Measurements from ENCODE around the gene POLA2.

DNA sequence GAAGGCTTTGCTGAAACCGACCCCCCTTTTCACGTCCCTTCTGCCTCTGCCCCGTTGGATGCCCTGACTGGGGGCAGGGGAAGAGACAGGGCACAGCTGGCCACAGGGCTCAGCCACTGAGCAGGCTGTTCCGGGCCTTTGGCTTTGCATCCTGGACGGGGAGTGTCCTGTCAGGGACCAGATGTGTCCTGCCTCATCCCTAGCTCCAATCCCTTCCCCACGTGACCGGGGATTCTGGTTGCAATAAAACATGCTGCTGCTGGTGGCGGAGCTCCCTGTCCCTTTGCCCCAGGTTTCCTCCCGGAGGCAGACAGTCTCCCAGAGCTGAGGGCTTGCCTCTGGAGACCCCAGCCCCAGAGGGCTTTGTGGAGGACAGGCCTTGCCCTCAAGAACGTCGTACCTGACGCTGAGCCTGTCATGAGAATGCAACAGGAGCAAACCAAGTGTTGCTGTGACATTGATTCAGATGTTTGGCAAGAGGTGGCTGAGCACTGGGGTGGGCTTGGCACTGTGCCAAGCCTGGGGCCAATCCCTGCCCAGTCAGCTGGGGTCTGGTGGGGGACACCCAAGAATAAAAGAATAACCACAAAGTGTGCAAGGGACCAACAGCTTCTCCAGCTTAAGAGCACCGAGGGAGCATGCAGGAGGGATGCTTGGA lies 60.2 kb downstream of the POLA2 start:
- TF ChIP-seq, protein P1, sequence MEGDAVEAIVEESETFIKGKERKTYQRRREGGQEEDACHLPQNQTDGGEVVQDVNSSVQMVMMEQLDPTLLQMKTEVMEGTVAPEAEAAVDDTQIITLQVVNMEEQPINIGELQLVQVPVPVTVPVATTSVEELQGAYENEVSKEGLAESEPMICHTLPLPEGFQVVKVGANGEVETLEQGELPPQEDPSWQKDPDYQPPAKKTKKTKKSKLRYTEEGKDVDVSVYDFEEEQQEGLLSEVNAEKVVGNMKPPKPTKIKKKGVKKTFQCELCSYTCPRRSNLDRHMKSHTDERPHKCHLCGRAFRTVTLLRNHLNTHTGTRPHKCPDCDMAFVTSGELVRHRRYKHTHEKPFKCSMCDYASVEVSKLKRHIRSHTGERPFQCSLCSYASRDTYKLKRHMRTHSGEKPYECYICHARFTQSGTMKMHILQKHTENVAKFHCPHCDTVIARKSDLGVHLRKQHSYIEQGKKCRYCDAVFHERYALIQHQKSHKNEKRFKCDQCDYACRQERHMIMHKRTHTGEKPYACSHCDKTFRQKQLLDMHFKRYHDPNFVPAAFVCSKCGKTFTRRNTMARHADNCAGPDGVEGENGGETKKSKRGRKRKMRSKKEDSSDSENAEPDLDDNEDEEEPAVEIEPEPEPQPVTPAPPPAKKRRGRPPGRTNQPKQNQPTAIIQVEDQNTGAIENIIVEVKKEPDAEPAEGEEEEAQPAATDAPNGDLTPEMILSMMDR (IDR thresholded peaks at IDR 0.05; ENCODE audit: low read depth, low read length, missing input control), result no peak
- TF ChIP-seq YY1 (IDR thresholded peaks at IDR 0.05) (no peak), SP1 (IDR thresholded peaks at IDR 0.05) (no peak), RAD21 (IDR thresholded peaks at IDR 0.05) (no peak), JUND (IDR thresholded peaks at IDR 0.05) (no peak), GABPA (IDR thresholded peaks at IDR 0.05 in 1 of 2, conservative IDR thresholded peaks at IDR 0.05 in 1 of 2) (no peak), TAF1 (conservative IDR thresholded peaks at IDR 0.05) (no peak), RXRA (IDR thresholded peaks at IDR 0.05) (no peak), NR2F2 (IDR thresholded peaks at IDR 0.05) (no peak), ATF3 (IDR thresholded peaks at IDR 0.05) (no peak), EGR1 (IDR thresholded peaks at IDR 0.05; ENCODE audit: low read depth in 2 of 2) (no peak)
- TF ChIP-seq, protein P2, sequence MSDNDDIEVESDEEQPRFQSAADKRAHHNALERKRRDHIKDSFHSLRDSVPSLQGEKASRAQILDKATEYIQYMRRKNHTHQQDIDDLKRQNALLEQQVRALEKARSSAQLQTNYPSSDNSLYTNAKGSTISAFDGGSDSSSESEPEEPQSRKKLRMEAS (IDR thresholded peaks at IDR 0.05), result no peak
- TF ChIP-seq, protein P3, sequence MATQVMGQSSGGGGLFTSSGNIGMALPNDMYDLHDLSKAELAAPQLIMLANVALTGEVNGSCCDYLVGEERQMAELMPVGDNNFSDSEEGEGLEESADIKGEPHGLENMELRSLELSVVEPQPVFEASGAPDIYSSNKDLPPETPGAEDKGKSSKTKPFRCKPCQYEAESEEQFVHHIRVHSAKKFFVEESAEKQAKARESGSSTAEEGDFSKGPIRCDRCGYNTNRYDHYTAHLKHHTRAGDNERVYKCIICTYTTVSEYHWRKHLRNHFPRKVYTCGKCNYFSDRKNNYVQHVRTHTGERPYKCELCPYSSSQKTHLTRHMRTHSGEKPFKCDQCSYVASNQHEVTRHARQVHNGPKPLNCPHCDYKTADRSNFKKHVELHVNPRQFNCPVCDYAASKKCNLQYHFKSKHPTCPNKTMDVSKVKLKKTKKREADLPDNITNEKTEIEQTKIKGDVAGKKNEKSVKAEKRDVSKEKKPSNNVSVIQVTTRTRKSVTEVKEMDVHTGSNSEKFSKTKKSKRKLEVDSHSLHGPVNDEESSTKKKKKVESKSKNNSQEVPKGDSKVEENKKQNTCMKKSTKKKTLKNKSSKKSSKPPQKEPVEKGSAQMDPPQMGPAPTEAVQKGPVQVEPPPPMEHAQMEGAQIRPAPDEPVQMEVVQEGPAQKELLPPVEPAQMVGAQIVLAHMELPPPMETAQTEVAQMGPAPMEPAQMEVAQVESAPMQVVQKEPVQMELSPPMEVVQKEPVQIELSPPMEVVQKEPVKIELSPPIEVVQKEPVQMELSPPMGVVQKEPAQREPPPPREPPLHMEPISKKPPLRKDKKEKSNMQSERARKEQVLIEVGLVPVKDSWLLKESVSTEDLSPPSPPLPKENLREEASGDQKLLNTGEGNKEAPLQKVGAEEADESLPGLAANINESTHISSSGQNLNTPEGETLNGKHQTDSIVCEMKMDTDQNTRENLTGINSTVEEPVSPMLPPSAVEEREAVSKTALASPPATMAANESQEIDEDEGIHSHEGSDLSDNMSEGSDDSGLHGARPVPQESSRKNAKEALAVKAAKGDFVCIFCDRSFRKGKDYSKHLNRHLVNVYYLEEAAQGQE (IDR thresholded peaks at IDR 0.05), result no peak
